ENCODE results near the gene KSR2.

Gene KSR2

DNA sequence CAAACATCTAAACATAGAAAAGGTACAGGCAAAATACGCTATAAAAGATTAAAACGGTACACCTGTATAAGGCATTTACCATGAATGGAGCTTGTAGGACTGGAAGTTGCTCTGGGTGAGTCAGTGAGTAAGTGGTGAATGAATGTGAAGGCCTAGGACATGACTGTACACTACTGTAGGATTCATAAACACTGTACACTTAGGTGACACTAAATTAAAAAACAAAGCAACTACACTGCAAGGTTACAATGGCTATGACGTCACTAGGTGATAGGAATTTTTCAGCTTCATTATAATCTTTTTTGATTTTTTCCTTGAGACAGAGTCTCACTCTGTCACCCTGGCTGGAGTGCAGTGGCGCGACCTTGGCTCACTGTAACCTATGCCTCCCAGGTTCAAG lies 269.2 kb downstream of the KSR2 start:
- TF ChIP-seq, protein P1, sequence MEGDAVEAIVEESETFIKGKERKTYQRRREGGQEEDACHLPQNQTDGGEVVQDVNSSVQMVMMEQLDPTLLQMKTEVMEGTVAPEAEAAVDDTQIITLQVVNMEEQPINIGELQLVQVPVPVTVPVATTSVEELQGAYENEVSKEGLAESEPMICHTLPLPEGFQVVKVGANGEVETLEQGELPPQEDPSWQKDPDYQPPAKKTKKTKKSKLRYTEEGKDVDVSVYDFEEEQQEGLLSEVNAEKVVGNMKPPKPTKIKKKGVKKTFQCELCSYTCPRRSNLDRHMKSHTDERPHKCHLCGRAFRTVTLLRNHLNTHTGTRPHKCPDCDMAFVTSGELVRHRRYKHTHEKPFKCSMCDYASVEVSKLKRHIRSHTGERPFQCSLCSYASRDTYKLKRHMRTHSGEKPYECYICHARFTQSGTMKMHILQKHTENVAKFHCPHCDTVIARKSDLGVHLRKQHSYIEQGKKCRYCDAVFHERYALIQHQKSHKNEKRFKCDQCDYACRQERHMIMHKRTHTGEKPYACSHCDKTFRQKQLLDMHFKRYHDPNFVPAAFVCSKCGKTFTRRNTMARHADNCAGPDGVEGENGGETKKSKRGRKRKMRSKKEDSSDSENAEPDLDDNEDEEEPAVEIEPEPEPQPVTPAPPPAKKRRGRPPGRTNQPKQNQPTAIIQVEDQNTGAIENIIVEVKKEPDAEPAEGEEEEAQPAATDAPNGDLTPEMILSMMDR (IDR thresholded peaks at IDR 0.05): no peak

DNA sequence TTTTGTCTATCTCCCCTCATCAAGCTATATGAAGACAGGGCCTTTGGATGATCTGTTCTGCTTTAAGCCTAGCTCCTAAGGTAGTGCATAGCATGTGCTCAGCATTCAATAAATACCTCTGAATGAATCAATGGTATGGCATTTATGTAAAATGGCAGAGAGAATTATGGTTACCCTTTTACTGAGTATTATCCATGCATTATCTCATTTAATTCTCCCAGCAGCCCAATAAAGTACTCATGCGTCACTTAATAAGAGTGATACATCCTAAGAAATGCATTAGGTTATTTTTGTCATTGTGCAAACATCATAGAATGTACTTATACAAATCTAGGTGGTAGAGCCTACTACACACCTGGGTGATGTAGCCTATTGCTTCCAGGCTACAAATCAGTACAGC lies 269.7 kb downstream of the KSR2 start:
- TF ChIP-seq, protein P1 (IDR thresholded peaks at IDR 0.05): no peak

DNA sequence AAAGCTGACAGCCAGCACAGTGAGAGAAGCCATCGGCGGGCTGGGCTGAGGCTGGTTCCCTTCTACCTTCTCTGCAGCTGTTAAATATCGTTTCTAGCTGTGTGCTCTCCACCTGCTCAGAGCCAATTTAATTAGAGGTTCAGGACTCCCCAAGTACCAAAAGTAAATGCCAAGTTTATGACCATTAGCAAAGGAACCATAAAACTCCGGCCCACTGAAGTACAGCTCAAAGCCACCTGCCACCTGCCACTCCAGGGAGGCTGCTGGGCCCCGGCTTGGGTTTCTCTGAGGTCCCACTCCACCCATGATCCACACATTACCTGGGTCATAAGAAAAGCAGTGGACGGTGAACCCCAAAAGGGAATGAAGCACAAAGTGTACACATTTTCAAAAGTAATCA lies 272.8 kb downstream of the KSR2 start:
- TF ChIP-seq, protein P1 (IDR thresholded peaks at IDR 0.05): no peak

DNA sequence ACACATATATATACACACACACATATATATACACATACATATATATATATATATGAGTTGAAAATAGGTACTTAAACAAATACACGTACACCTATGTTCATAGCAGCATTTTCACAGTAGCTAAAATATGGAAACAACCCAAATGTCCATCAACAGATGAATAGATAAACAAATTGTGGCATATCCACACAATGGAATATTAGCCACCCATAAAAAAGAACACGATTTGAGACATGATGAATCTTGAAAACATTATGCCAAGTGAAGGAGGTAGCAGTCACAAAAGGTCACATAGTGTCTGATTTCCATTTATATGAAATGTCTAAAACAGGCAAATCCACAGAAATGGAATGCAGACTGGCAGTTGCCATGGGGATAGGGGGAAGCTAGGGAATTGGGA lies 276.3 kb downstream of the KSR2 start:
- TF ChIP-seq, protein P1 (IDR thresholded peaks at IDR 0.05): no peak

DNA sequence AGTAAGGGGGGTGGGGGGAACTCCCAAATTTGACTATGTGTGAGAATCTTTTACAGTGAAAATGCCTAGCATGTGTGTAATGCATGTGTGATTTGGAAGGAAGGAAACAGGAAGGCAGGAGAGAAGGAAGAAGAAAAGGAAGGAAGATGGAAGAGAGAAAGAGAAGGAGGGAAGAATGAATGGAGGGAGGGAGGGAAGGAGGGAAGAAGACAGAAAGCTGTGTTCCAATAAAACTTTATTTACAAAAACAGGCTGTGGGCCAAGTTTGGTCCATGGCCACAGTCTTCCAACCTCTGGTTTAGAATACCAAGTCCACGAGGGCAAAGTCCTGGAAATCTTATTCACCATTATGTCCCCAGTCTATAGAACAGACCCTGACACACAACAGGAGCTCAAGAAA lies 278.9 kb downstream of the KSR2 start:
- TF ChIP-seq, protein P1 (IDR thresholded peaks at IDR 0.05): no peak

DNA sequence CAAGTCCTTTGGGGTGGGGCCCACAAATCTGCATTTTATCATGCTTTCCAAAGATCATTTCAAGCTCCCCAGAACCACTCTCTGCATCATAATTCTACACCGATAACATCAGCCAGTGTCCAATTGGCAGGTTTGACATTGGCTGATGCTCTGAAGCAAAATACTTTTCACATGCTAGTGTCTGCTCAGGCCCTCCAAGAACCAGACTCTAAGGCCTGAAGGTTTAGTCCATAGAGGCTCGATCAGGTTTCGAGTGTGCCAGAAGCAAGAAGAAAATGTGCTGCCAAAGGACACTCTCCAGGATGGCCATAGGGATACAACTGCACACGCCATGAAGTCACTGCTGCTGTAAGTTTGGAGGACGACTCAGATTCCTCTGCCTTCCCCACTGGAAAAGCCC lies 280.3 kb downstream of the KSR2 start:
- TF ChIP-seq, protein P1 (IDR thresholded peaks at IDR 0.05): no peak

DNA sequence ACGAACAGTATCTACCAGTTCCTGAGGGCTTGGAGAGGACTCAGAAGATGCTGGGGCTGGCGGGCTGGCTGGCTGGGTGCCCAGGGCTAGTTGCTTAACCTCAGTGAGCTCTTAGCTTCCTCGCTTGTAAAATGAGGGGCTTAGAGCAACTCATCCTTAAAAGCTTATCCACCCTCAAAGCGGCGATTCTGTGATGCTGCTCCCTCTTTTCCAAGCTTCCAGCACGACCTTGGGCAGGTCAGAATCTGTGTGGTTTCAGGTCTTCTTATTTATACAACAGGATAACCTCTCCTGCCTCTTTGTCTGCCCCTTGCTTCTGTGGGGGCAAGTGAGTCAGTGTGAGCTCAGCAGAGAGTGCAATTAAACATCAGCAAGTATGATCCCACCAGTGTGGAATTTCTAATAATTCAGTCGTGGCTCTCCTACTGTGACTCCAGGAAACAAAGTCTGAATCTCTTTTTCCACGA lies 281.8 kb downstream of the KSR2 start:
- TF ChIP-seq, protein P1 (IDR thresholded peaks at IDR 0.05): no peak

DNA sequence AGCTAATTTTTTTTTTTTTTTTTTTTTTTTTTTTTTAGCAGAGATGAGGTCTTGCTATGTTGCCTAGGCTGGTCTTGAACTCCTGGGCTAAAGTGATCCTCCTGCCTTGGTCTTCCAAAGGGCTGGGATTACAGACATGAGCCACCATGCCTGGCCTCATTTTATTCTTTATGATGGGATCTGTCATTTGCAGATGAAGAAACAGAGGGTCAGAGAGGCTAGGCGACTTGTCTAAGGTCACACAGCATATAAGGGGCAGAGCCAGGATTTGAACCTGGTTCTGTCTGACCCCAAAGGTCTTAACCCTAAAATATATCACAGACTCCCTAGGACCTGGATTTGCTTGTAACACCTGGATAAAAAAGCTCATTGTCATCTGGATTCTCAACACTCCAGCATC lies 282.6 kb downstream of the KSR2 start:
- TF ChIP-seq, protein P1 (IDR thresholded peaks at IDR 0.05): no peak
